Activated CD8-positive, alpha-beta T cell treated with anti-CD3 and anti-CD28 coated beads for 36 hours (primary cell): Measurements from ENCODE around the gene OCA2. TPM values are rescaled to one million over a fixed set of nuclear protein-coding genes. Genes with fewer than 3 reads are reported as not detected.

Experiments used
- ATAC-seq: fragments of 200-7000 bp; cut with Tn5 transposase; one replicate; pipeline ENCODE4 v1.10.0; 2021; ENCODE audit warnings: mild to moderate bottlenecking, moderate library complexity
- CTCF ChIA-PET: fragments of 350-600 bp; sonication (Branson Sonifier 250); formaldehyde crosslinking; loops from one replicate; lab custom pipeline; 2021; ENCODE audit warnings: antibody characterized with exemption; lab: Charles Lee
- POLR2A ChIA-PET: fragments of 350-600 bp; sonication (Branson Sonifier 250); formaldehyde crosslinking; loops from one replicate; lab custom pipeline; 2021; ENCODE audit warnings: antibody characterized with exemption; lab: Charles Lee
- DNase-seq: peaks from one replicate; pipeline ENCODE4 v3.0.0-alpha.2; 2020
- H3K27ac Mint-ChIP-seq: one replicate; pipeline ENCODE4 v1.8.0; 2021; ENCODE audit warnings: mild to moderate bottlenecking, mixed read lengths
- H3K27me3 Mint-ChIP-seq: one replicate; pipeline ENCODE4 v1.8.0; 2021; ENCODE audit warnings: mixed read lengths
- H3K36me3 Mint-ChIP-seq: one replicate; pipeline ENCODE4 v1.8.0; 2021; ENCODE audit warnings: low read depth, mixed read lengths
- H3K4me1 Mint-ChIP-seq: one replicate; pipeline ENCODE4 v1.8.0; 2021; ENCODE audit warnings: low read depth, mixed read lengths
- H3K4me3 Mint-ChIP-seq: one replicate; pipeline ENCODE4 v1.8.0; 2021; ENCODE audit warnings: mild to moderate bottlenecking, moderate library complexity, mixed read lengths
- H3K9me3 Mint-ChIP-seq: one replicate; pipeline ENCODE4 v1.8.0; 2021; ENCODE audit warnings: mixed read lengths
- CTCF ChIP-seq: fragments of 200-600 bp; IDR thresholded peaks from one replicate; pipeline ENCODE4 v1.8.0; 2022; ENCODE audit warnings: antibody characterized with exemption, mild to moderate bottlenecking
- intact Hi-C: fragments of 100-400 bp; cut with micrococcal nuclease; formaldehyde crosslinking; loops from one replicate; pipeline ENCODE4 v1.10.0; 2022
- total RNA-seq, 2 experiments: library from RNA; stranded (reverse); gene quantifications; one replicate each; pipeline ENCODE4 v1.2.3, GENCODE V29; 2021

The OCA2 gene
- total RNA-seq, 2 experiments from 2014 or later: not detected

DNA sequence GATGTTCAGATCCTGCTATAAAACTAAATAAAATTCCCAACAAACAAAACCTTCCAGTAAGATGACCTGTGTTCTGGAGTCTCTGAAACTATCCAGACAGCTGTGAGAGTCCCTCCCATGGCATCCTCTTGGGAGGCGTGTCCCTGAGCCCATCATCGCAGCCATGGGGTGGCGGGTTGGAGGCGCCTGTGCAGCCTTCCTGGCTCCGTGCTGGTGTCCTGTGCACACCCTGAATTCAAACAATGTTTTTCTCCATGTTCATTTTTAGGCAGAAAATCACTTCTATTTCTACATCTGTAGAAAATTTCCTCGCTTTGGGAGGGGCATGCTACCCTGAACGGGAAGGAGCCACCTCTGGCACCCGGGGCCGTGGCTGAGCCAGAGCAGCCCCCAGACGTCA, 19.4 kb upstream of the OCA2 start:
- TF ChIP-seq CTCF: no peak
- DNase-seq (no peak), ATAC-seq (no peak)
- Mint-ChIP-seq H3K27ac (no peak overlapping the region), H3K4me1 (no peaks in the 10 kb centered on the region), H3K4me3 (no peak overlapping the region), H3K9me3 (no peaks in the 10 kb centered on the region), H3K27me3 (no peaks in the 10 kb centered on the region), H3K36me3 (peaks cover 11% of the 10 kb centered on the region)
- intact Hi-C loops: no loop called here
- CTCF ChIA-PET: interaction anchor here (1.7 kb wide), 1 partner anchor 7 kb away, joined by 6 read pairs; no protein-coding TSS in a partner anchor
- POLR2A ChIA-PET: no interaction called here

GRCh38 chr15:28118083-28118482, 19.0 kb upstream of the OCA2 start:
- Mint-ChIP-seq H3K36me3 (peaks cover 8% of the 10 kb centered on the region), H3K4me3 (no peak overlapping the region), H3K27ac (no peak overlapping the region), H3K9me3 (no peaks in the 10 kb centered on the region), H3K27me3 (no peaks in the 10 kb centered on the region), H3K4me1 (no peaks in the 10 kb centered on the region)
- ATAC-seq (no peak), DNase-seq (no peak)
- ChIA-PET POLR2A (no interaction called here), CTCF (interaction anchor here (1.7 kb wide), 1 partner anchor 8 kb away, joined by 6 read pairs; no protein-coding TSS in a partner anchor)
- intact Hi-C loops: no loop called here
- TF ChIP-seq CTCF: no peak

GRCh38 chr15:28117432-28117990, 18.4 kb upstream of the OCA2 start:
- Mint-ChIP-seq H3K4me1 (no peaks in the 10 kb centered on the region), H3K36me3 (peaks cover 10% of the 10 kb centered on the region), H3K9me3 (no peaks in the 10 kb centered on the region), H3K27me3 (no peaks in the 10 kb centered on the region), H3K4me3 (no peak overlapping the region), H3K27ac (no peak overlapping the region)
- TF ChIP-seq CTCF: no peak
- ChIA-PET POLR2A (no interaction called here), CTCF (interaction anchor here (1.7 kb wide), 1 partner anchor 8 kb away, joined by 6 read pairs; no protein-coding TSS in a partner anchor)
- intact Hi-C loops: no loop called here
- no peak for DNase-seq
- ATAC-seq: no peak

- no peaks in the 10 kb centered on the region for H3K27me3 Mint-ChIP-seq
- ChIA-PET CTCF (interaction anchor here (1.7 to 2.6 kb wide), 2 partner anchors 9 kb away, joined by 6 to 11 read pairs; no protein-coding TSS in a partner anchor), POLR2A (interaction anchor here (1.0 kb wide), 1 partner anchor 53 kb away, joined by 3 read pairs; no protein-coding TSS in a partner anchor)
- DNase-seq (no peak), ATAC-seq (no peak)
- H3K36me3 Mint-ChIP-seq: peaks cover 15% of the 10 kb centered on the region
- no peak overlapping the region for H3K27ac Mint-ChIP-seq
- no peaks in the 10 kb centered on the region for H3K9me3 Mint-ChIP-seq
- no peak overlapping the region for H3K4me3 Mint-ChIP-seq
- no peaks in the 10 kb centered on the region for H3K4me1 Mint-ChIP-seq
- no peak for TF ChIP-seq CTCF
- intact Hi-C loops: no loop called here
These were observed 17.7 kb upstream of the OCA2 start for GRCh38 chr15:28116521-28117431.
